Parathyroid adenoma (tissue), 2 donors: ENCODE results near the gene ANKH.

ENCODE experiments used
- H2AFZ ChIP-seq: fragments of 300-600 bp; sonication (generic); one replicate; pipeline ENCODE4 v1.7.0; 2017; ENCODE audit warnings: antibody characterized with exemption, mild to moderate bottlenecking
- H3K27ac ChIP-seq: fragments of 300-600 bp; sonication (generic); one replicate; pipeline ENCODE4 v1.7.0; 2017
- H3K27me3 ChIP-seq: fragments of 300-600 bp; sonication (generic); one replicate; pipeline ENCODE4 v1.7.0; 2017; ENCODE audit warnings: low read length; ENCODE audit not compliant: control insufficient read depth, insufficient read depth
- H3K36me3 ChIP-seq: fragments of 300-600 bp; sonication (generic); one replicate; pipeline ENCODE4 v1.7.0; 2017; ENCODE audit warnings: low read length; ENCODE audit not compliant: control insufficient read depth, insufficient read depth
- H3K4me1 ChIP-seq: fragments of 300-600 bp; sonication (generic); one replicate; pipeline ENCODE4 v1.7.0; 2017; ENCODE audit warnings: control low read depth
- H3K4me2 ChIP-seq: fragments of 300-600 bp; sonication (generic); one replicate; pipeline ENCODE4 v1.7.0; 2017; ENCODE audit warnings: low read length
- H3K4me3 ChIP-seq: fragments of 300-600 bp; sonication (generic); one replicate; pipeline ENCODE4 v1.7.0; 2017; ENCODE audit warnings: low read depth, low read length
- H3K79me2 ChIP-seq: fragments of 300-600 bp; sonication (generic); one replicate; pipeline ENCODE4 v1.7.0; 2017; ENCODE audit warnings: control low read depth
- H3K9ac ChIP-seq: fragments of 300-600 bp; sonication (generic); one replicate; pipeline ENCODE4 v1.7.0; 2017; ENCODE audit warnings: mild to moderate bottlenecking
- H3K9me3 ChIP-seq: fragments of 300-600 bp; sonication (generic); one replicate; pipeline ENCODE4 v1.7.0; 2017; ENCODE audit warnings: low read length; ENCODE audit not compliant: control insufficient read depth
- TF ChIP-seq, protein P1 (sequence below): fragments of 300-600 bp; sonication (generic); IDR thresholded peaks from one replicate; pipeline ENCODE4 v1.7.0; 2017; ENCODE audit warnings: antibody characterized with exemption, mild to moderate bottlenecking
- donor health status: primary hyperparathyroidism.

ANKH gene

DNA sequence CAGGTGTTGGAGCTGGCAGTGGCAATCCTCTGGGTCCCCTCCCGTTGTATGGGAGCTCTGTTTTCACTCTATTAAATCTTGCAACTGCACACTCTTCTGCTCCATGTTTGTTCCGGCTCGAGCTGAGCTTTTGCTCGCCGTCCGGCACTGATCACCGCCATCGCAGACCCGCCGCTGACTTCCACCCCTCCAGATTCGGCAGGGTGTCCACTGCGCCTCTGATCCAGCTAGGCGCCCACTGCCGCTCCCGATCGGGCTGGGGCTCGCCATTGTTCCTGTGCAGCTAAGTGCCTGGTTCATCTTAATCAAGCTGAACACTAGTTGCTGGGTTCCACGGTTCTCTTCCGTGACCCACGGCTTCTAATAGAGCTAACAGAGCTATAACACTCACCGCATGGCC lies 23.2 kb downstream of the ANKH start:
- TF ChIP-seq, protein P1, sequence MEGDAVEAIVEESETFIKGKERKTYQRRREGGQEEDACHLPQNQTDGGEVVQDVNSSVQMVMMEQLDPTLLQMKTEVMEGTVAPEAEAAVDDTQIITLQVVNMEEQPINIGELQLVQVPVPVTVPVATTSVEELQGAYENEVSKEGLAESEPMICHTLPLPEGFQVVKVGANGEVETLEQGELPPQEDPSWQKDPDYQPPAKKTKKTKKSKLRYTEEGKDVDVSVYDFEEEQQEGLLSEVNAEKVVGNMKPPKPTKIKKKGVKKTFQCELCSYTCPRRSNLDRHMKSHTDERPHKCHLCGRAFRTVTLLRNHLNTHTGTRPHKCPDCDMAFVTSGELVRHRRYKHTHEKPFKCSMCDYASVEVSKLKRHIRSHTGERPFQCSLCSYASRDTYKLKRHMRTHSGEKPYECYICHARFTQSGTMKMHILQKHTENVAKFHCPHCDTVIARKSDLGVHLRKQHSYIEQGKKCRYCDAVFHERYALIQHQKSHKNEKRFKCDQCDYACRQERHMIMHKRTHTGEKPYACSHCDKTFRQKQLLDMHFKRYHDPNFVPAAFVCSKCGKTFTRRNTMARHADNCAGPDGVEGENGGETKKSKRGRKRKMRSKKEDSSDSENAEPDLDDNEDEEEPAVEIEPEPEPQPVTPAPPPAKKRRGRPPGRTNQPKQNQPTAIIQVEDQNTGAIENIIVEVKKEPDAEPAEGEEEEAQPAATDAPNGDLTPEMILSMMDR = no peak
- H3K27ac ChIP-seq = no peak overlapping the region
- H3K4me1 ChIP-seq = peaks cover 40% of the 10 kb centered on the region
- H3K79me2 ChIP-seq = peaks cover 7% of the 10 kb centered on the region
- no peaks in the 10 kb centered on the region for H3K27me3 ChIP-seq
- no peak overlapping the region for H3K4me3 ChIP-seq
- H3K9ac ChIP-seq = no peak overlapping the region
- H3K4me2 ChIP-seq = no peak overlapping the region
- no peak overlapping the region for H2AFZ ChIP-seq
- H3K36me3 ChIP-seq = no peaks in the 10 kb centered on the region
- H3K9me3 ChIP-seq = no peaks in the 10 kb centered on the region

DNA sequence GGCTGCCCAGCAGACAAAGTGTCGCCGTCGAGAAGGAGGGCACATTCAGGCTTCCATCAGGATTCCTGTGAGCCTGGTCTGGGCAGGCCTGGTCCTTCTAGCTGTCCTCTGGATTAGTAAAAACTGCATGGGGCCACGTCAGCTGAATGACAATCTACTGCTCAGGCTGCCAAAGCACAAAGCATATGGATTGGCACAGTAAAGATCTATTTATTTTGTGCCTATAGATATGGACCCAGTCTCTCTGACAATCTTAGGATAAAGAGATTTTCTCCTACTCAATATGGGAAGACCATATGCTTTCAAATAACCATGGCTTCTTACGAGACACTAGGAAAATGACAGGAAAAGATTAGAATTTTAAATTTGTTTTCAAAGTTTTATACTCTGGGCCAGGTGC lies 24.1 kb downstream of the ANKH start:
- no peaks in the 10 kb centered on the region for H3K27me3 ChIP-seq
- H3K36me3 ChIP-seq = no peaks in the 10 kb centered on the region
- no peak overlapping the region for H3K4me3 ChIP-seq
- no peak overlapping the region for H3K9ac ChIP-seq
- H3K4me1 ChIP-seq = peaks cover 38% of the 10 kb centered on the region
- no peak overlapping the region for H3K4me2 ChIP-seq
- H3K9me3 ChIP-seq = no peaks in the 10 kb centered on the region
- H3K79me2 ChIP-seq = peaks cover 10% of the 10 kb centered on the region
- H3K27ac ChIP-seq = no peak overlapping the region
- TF ChIP-seq, protein P1 = no peak
- no peak overlapping the region for H2AFZ ChIP-seq

DNA sequence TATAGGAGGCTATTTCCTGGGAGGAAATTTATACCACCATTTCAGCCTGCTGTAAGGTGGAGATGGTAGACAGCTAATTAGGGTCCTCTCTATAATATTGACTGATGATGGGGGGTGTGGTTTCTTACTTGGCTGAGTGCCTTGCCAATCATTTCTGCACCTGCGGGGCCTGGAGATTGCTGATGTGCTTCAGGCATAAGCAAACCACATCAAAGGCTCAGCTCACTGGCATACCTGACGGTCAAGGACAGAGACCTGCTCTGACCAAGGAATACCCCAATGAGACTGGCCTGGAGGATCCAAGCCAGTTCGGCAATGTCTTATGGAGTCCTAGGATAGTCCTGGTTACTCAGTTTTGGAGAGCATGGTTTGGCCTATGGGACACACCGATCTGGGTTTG lies 29.5 kb downstream of the ANKH start:
- TF ChIP-seq, protein P1 = no peak
- no peak overlapping the region for H3K4me2 ChIP-seq
- no peak overlapping the region for H2AFZ ChIP-seq
- peaks cover 6% of the 10 kb centered on the region for H3K4me1 ChIP-seq
- no peaks in the 10 kb centered on the region for H3K27me3 ChIP-seq
- H3K79me2 ChIP-seq = peaks cover 27% of the 10 kb centered on the region
- no peak overlapping the region for H3K9ac ChIP-seq
- H3K36me3 ChIP-seq = no peaks in the 10 kb centered on the region
- no peak overlapping the region for H3K4me3 ChIP-seq
- no peak overlapping the region for H3K27ac ChIP-seq
- H3K9me3 ChIP-seq = no peaks in the 10 kb centered on the region

DNA sequence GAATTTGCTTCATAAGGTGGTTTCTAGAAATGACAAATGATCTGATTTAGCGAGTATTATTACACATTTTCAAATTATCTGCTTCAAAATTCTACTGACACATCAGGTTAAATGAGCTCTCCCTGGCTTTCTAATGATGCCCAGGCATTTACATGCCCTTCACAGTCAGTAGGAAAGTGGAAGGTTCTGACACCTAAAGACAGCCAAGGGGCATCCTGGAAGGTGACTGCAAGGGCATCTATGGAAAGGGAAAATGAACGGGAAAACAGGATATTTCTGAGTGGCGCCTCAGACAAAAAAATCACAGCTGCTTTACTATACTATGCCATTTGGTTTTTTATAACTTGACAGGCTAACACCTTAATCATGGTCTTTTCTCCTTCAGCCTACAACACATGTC lies 31.0 kb downstream of the ANKH start:
- no peak overlapping the region for H2AFZ ChIP-seq
- H3K36me3 ChIP-seq = no peaks in the 10 kb centered on the region
- no peak overlapping the region for H3K4me3 ChIP-seq
- no peaks in the 10 kb centered on the region for H3K27me3 ChIP-seq
- H3K79me2 ChIP-seq = peaks cover 27% of the 10 kb centered on the region
- no peaks in the 10 kb centered on the region for H3K9me3 ChIP-seq
- no peak overlapping the region for H3K27ac ChIP-seq
- TF ChIP-seq, protein P1 = no peak
- no peak overlapping the region for H3K9ac ChIP-seq
- H3K4me1 ChIP-seq = peaks cover 6% of the 10 kb centered on the region
- H3K4me2 ChIP-seq = no peak overlapping the region
